Activated effector memory CD4-positive, alpha-beta T cell treated with anti-CD3 and anti-CD28 coated beads, Interleukin-2, amount 50 U/mL, for 16 hours (primary cell): ENCODE results near the gene CRTC1.
"Not testable (repeated sequence)": the region's sequence is repeated elsewhere in the genome, so short reads cannot be mapped to it uniquely, and the experiment has no call there.

Experiments
- DNase-seq: peaks from one replicate; pipeline ENCODE4 v3.0.0-alpha.2; 2020

Gene CRTC1

GRCh38 chr19:18815673-18816072, 132.2 kb downstream of the CRTC1 start:
- no peak for DNase-seq

GRCh38 chr19:18816645-18817044, 133.2 kb downstream of the CRTC1 start:
- not testable (repeated sequence) for DNase-seq

GRCh38 chr19:18817574-18817973, 134.1 kb downstream of the CRTC1 start:
- no peak for DNase-seq

DNA sequence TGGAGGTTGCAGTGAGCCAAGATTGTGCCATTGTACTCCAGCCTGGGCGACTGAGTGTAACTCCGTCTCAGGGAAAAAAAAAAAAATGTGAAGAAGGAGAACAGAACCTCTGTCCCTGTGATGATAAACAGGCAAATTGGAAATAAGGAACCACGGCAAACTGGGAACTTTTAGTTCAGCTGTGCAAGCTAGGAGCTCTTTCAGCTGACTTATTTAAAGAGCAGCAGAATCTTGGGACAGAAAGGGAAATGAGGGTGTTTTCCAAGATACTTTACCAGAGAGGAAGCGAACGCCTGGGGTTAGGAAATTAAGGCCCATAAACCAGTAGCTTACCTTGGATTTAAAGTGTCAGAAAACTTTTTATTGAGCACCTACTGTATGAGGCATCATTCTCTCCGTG, 145.3 kb downstream of the CRTC1 start:
- DNase-seq, result no peak

DNA sequence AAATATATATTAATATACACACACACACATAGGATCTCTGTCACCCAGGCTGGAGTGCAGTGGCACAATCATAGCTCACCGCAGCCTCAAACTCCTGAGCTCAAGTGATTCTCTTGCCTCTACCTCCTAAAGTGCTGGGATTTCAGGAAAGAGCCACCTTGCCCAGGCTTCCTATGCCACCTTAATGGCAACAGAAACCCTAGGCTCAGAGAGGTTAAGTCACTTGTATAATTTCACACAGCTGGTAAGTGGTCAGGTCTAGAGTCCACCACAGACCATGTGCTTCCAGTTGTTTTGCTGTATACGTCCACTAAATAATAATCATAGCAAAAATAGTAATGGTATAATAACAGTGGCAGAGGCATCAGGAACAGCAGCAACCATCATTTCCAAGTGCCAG, 147.0 kb downstream of the CRTC1 start:
- DNase-seq, result no peak

DNA sequence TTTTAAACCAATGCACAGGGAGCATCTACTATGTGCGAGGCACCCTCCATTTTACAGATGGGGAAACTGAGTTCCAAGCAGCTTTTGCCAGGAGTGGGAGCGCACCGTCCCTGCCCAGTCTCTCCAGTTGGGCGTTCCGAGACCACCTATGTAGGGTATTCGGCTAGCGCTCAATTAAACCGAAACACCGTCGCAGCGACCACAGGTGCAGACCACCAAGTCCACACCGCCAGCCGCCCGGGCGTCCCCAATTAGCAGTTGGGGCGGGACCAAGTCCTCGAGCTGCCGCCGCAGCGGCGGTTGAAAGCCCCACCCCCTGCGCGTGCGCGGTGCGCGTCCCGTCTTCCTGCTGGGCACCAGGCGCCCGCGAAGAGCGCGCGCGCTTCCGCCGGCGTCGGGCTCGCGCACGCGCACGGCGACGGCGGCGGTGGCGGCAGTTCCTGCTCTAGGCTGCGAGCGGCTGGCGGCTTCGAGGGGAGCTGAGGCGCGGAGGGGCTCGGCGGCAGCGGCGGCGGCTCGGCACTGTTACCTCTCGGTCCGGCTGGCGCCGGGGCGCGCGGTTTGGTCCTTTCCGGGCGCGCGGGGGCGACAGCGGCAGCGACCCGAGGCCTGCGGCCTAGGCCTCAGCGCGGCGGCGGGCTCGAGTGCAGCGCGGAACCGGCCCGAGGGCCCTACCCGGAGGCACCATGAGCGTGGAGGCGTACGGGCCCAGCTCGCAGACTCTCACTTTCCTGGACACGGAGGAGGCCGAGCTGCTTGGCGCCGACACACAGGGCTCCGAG, 148.2 kb downstream of the CRTC1 start, which contains the start of gene UPF1:
Gene UPF1, plus strand, starts transcription at position 436 of the 782 bp plus-strand sequence. Its CDS starts 251 bp downstream, at position 687.
- peak; percentile 99 for DNase-seq
